ENCODE data around the gene HIBCH.
A peak's percentile ranks its signal among the peaks of the same experiment; 100 is the strongest.
"Not testable (repeated sequence)": the region's sequence is repeated elsewhere in the genome, so short reads cannot be mapped to it uniquely, and the experiment has no call there.

The HIBCH gene

GRCh38 chr2:190343089-190343535, 23.5 kb upstream of the HIBCH start:
- ATAC-seq = peak in 1 of 2 donors; percentile 12

- no peak for ATAC-seq
Observed at GRCh38 chr2:190342611-190343010, 23.0 kb upstream of the HIBCH start.

GRCh38 chr2:190340369-190340768, 20.7 kb upstream of the HIBCH start:
- ATAC-seq = no peak

GRCh38 chr2:190339394-190339793, 19.8 kb upstream of the HIBCH start:
- ATAC-seq = no peak

GRCh38 chr2:190338453-190338852, 18.8 kb upstream of the HIBCH start:
- ATAC-seq = no peak

GRCh38 chr2:190336420-190336819, 16.8 kb upstream of the HIBCH start:
- no peak for ATAC-seq

- ATAC-seq = not testable (repeated sequence)
Observed at GRCh38 chr2:190335584-190335983, 16.0 kb upstream of the HIBCH start.

GRCh38 chr2:190335225-190335559, 15.6 kb upstream of the HIBCH start:
- ATAC-seq = no peak

- ATAC-seq = no peak
Observed at GRCh38 chr2:190334479-190335224, 15.0 kb upstream of the HIBCH start.

- ATAC-seq = no peak
Observed at GRCh38 chr2:190333928-190334327, 14.3 kb upstream of the HIBCH start.

- no peak for ATAC-seq
Observed at GRCh38 chr2:190333395-190333794, 13.8 kb upstream of the HIBCH start.

- no peak for ATAC-seq
Observed at GRCh38 chr2:190328573-190329147, 9.0 kb upstream of the HIBCH start.

GRCh38 chr2:190327867-190328572, 8.4 kb upstream of the HIBCH start:
- ATAC-seq = no peak

GRCh38 chr2:190325588-190325987, 6.0 kb upstream of the HIBCH start:
- ATAC-seq = no peak

- ATAC-seq = no peak
Observed at GRCh38 chr2:190323406-190323805, 3.8 kb upstream of the HIBCH start.

GRCh38 chr2:190320696-190321095, 1.1 kb upstream of the HIBCH start:
- peak; percentile 78 to 81 for ATAC-seq

- peak; percentile 3 to 9 for ATAC-seq
Observed at GRCh38 chr2:190318931-190319554, 583 bp downstream of the HIBCH start.

- ATAC-seq = no peak
Observed at GRCh38 chr2:190318514-190318913, 1.1 kb downstream of the HIBCH start.

- ATAC-seq = no peak
Observed at GRCh38 chr2:190315273-190315672, 4.4 kb downstream of the HIBCH start.

- ATAC-seq = no peak
Observed at GRCh38 chr2:190313880-190314279, 5.7 kb downstream of the HIBCH start.

GRCh38 chr2:190312635-190313025, 7.0 kb downstream of the HIBCH start:
- not testable (repeated sequence) for ATAC-seq

- ATAC-seq = no peak
Observed at GRCh38 chr2:190311893-190312634, 7.6 kb downstream of the HIBCH start.

- no peak for ATAC-seq
Observed at GRCh38 chr2:190308031-190308430, 11.6 kb downstream of the HIBCH start.
